ENCODE data around the gene CYS1.

GRCh38 chr2:10095175-10095574 is 15.0 kb upstream of the CYS1 start:
- TF ChIP-seq CTCF (IDR thresholded peaks at IDR 0.05; ENCODE audit: extremely low read depth in 1 of 2, insufficient read depth in 1 of 2, low read depth in 1 of 2, low read length in 2 of 2) = no peak
- TF ChIP-seq POLR2AphosphoS5 (IDR thresholded peaks at IDR 0.05; ENCODE audit: insufficient read depth, low read depth, low read length) = no peak
- no peak for TF ChIP-seq JUN (IDR thresholded peaks at IDR 0.05; ENCODE audit: borderline replicate concordance, insufficient read depth, insufficient read length, low read depth)

Measured in endothelial cell of umbilical vein (primary cell).